ENCODE data around the gene PDE6C. TPM values are rescaled to one million over a fixed set of nuclear protein-coding genes. Genes with fewer than 3 reads are reported as not detected.

The PDE6C gene
- total RNA-seq, 1 experiment from 2014 or later: not detected

DNA sequence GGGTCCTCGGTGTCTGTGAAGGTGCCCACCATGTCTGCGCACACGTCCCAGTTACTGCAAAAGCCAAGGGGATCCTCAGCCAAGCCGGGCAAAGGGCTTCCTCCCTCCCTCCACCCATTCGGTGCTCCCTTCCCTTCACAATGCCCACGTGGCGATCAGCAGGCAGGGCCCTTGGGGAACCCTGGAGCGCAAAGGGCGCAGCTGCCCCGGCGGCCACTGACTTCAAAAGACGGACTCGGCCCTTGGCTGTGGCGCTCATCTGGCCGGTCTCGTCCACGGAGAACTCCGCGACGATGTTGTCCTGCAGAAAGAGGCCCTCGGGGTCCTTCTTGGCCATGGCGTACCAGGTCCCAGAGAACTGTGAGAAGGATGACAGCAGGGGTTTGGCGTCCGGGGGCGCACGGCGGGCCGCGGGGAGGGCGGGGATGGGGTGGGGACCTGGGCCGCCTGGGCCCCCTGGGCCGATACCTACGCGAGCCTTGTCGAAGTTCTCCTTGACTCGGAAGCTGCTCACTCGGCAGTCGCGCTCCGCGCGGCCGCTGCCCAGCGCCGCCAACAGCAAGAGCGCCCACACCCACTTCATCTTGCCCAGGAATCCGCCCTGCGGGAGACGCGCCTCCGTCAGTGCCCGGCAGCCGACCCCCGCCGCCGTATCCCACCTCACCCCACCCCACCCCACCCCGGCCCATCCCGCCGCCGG is 11.7 kb upstream of the PDE6C start:
- peak; percentile 38 for DNase-seq
- H3K9me3 ChIP-seq (ENCODE audit: control insufficient read depth, low read depth, low read length): no peaks in the 10 kb centered on the region
- no peak overlapping the region for H4K91ac ChIP-seq (ENCODE audit: insufficient read length, low read depth, low read length)
- H3K4me1 ChIP-seq (ENCODE audit: insufficient read depth, low read length): no peaks in the 10 kb centered on the region
- H4K20me1 ChIP-seq (ENCODE audit: control insufficient read depth, insufficient read depth, insufficient read length): no peaks in the 10 kb centered on the region
- no peak overlapping the region for H3K9ac ChIP-seq (ENCODE audit: extremely low read depth, insufficient read length, low read length)
- Mint-ChIP-seq H3K27me3 (ENCODE audit: low read depth) (peaks cover 78% of the 10 kb centered on the region), H3K27ac (no peak overlapping the region), H3K9me3 (no peaks in the 10 kb centered on the region), H3K4me1 (peaks cover 14 to 15% of the 10 kb centered on the region in 2 experiments), H3K36me3 (ENCODE audit: insufficient read depth in 1 of 3, low read depth in 3 of 3) (no peaks in the 10 kb centered on the region; a peak in 1 of 7 replicates), H3K4me3 (peak overlapping the region; percentile 65 to 82)
- no peak overlapping the region for H3K18ac ChIP-seq (ENCODE audit: insufficient read length, low read depth, low read length)
- no peak overlapping the region for H2BK12ac ChIP-seq (ENCODE audit: insufficient read length, low read depth, low read length)
- no peak overlapping the region for H2BK20ac ChIP-seq (ENCODE audit: low read depth, low read length, poor library complexity, severe bottlenecking)
- H3K79me2 ChIP-seq (ENCODE audit: insufficient read depth, low read length): no peaks in the 10 kb centered on the region
- H3T11ph ChIP-seq (ENCODE audit: low read length): no peak overlapping the region
- TF ChIP-seq, protein P1, sequence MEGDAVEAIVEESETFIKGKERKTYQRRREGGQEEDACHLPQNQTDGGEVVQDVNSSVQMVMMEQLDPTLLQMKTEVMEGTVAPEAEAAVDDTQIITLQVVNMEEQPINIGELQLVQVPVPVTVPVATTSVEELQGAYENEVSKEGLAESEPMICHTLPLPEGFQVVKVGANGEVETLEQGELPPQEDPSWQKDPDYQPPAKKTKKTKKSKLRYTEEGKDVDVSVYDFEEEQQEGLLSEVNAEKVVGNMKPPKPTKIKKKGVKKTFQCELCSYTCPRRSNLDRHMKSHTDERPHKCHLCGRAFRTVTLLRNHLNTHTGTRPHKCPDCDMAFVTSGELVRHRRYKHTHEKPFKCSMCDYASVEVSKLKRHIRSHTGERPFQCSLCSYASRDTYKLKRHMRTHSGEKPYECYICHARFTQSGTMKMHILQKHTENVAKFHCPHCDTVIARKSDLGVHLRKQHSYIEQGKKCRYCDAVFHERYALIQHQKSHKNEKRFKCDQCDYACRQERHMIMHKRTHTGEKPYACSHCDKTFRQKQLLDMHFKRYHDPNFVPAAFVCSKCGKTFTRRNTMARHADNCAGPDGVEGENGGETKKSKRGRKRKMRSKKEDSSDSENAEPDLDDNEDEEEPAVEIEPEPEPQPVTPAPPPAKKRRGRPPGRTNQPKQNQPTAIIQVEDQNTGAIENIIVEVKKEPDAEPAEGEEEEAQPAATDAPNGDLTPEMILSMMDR (conservative IDR thresholded peaks at IDR 0.05): no peak
- H3K27ac ChIP-seq (ENCODE audit: insufficient read length, low read depth, low read length): no peak overlapping the region
- H2AFZ ChIP-seq (ENCODE audit: low read length): no peak overlapping the region
- H3K23ac ChIP-seq (ENCODE audit: insufficient read length, low read depth, low read length): no peak overlapping the region
- no peak overlapping the region for H2BK120ac ChIP-seq (ENCODE audit: low read depth, low read length, poor library complexity, severe bottlenecking)
- no peak overlapping the region for H3K4ac ChIP-seq (ENCODE audit: low read depth, low read length)
- H4K5ac ChIP-seq (ENCODE audit: insufficient read length, low read depth, low read length): no peak overlapping the region
- no peak overlapping the region for H2BK5ac ChIP-seq (ENCODE audit: insufficient read length, low read length)
- WGBS (ENCODE audit: extremely low coverage, insufficient read length, low lambda C conversion rate): no CpG with 5 or more reads among the region's 60 CpGs
- H3K56ac ChIP-seq (ENCODE audit: insufficient read length, low read depth, low read length): no peak overlapping the region
- no peaks in the 10 kb centered on the region for H3K79me1 ChIP-seq (ENCODE audit: insufficient read depth, low read depth, low read length, poor library complexity, severe bottlenecking)
- H3K14ac ChIP-seq (ENCODE audit: insufficient read depth, low read length): no peak overlapping the region
- peaks cover 24% of the 10 kb centered on the region for H3K27me3 ChIP-seq (ENCODE audit: insufficient read depth, low read length)
- H2AK5ac ChIP-seq (ENCODE audit: insufficient read length, low read length): no peak overlapping the region
- H4K8ac ChIP-seq (replicated peaks; ENCODE audit: insufficient read length, low read depth, low read length): no peak overlapping the region
- peaks cover 7% of the 10 kb centered on the region for H3K23me2 ChIP-seq (ENCODE audit: insufficient read length, low read depth, low read length, poor library complexity, severe bottlenecking)
- no peak overlapping the region for H2BK15ac ChIP-seq (ENCODE audit: low read depth, low read length)
- H3K4me2 ChIP-seq (ENCODE audit: insufficient read depth, insufficient read length, low read length): peak overlapping the region; percentile 71

All from H9 (cell line).